HG03378 (cell line): ENCODE data around the gene PHF21A.
"Not testable (repeated sequence)": the region's sequence is repeated elsewhere in the genome, so short reads cannot be mapped to it uniquely, and the experiment has no call there.

Experiments
- ATAC-seq: cut with Tn5 transposase; IDR thresholded peaks from one replicate; pipeline ENCODE4 v1.9.1; 2021; ENCODE audit warnings: mild to moderate bottlenecking, moderate library complexity; ENCODE audit not compliant: unreplicated experiment

Gene PHF21A

DNA sequence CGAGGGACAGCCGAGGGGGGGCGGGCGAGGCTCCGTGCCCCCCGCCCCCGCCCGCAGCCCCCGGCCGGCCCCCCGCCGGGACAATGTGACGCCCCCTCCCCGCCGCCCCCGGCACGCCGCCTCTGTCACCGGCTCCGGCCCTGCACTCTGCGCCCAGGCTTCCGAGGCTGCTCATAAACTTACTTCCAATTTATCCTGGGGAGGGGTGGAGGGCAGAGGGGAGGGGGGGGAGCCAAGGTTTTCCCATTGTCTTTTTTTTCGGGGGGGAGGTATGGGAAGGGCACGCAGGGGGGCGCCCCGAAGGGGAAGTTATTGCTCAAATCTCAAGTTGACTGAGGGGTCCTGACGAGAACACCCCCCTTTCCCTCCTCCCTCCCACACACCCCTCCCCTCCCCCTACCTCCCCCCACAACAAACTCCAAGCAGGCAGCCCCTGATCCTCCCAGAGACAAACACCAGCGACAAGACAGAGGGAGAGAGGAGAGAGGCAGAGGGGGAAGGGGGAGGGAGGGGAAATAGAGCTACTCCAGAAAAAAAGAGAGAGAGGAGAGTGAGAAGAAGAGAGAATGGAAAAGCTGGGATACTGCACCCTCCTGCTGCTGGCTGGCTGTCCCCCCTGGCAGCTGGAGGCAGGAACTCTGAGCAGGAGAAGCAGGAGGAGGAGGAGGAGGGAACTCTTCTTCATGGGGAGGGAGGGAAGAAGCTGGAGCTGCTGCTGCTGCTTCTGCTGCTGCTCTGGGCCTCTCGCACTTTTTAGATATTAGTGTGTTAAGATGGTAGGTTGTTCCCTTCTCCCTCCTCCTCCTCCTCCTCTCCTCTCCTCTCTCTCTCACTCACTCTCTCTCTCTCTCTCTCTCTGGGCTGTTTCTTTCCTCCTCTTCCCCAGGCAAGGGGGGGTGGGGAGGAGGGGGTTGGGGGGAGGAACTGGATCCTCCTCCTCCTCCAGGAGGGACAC is 631 bp downstream of the PHF21A start:
- ATAC-seq: no peak

- ATAC-seq: no peak
Measured at GRCh38 chr11:46119352-46120216, 1.7 kb downstream of the PHF21A start.

GRCh38 chr11:46118702-46119351 is 2.4 kb downstream of the PHF21A start:
- no peak for ATAC-seq

DNA sequence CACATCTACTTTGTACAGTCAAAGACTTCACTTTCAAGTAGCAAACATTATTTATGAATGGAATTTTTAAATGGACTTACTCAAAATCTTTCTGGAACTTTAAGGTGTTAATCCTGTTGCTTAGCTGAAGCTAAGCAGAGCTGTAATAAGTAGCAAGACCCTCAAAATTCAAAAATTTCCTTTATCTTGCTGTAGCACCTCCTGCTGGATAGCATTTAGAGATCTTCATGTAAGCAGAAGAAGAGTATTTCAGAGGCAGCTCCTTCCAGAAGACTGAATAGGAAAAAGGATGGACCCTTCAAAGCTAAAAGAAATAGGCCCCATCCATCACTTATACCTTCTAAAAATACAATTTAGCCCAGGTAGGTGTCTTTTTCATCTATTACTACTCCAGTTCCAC is 3.4 kb downstream of the PHF21A start:
- ATAC-seq: no peak

- not testable (repeated sequence) for ATAC-seq
Measured at GRCh38 chr11:46116712-46117037, 4.6 kb downstream of the PHF21A start.

- no peak for ATAC-seq
Measured at GRCh38 chr11:46116007-46116711, 5.1 kb downstream of the PHF21A start.

- no peak for ATAC-seq
Measured at GRCh38 chr11:46114961-46115360, 6.3 kb downstream of the PHF21A start.

DNA sequence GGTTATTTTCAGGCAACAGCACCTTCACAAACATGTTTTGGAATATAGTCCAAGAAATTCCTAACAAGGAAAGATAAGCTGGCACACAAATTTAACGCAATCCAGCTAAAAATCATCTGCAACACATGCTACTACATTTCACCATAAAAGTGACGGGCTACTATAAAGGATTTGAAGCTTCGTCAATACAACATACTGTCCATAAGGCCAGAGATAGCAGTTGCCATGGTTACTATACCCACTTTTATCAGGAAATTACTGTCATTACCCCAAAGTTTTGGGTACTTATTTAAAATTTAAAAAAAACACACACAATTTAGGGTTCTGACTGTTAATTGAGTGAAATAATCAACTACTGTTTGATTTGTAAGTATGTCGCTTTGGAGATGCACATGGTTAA is 6.9 kb downstream of the PHF21A start:
- ATAC-seq: no peak

DNA sequence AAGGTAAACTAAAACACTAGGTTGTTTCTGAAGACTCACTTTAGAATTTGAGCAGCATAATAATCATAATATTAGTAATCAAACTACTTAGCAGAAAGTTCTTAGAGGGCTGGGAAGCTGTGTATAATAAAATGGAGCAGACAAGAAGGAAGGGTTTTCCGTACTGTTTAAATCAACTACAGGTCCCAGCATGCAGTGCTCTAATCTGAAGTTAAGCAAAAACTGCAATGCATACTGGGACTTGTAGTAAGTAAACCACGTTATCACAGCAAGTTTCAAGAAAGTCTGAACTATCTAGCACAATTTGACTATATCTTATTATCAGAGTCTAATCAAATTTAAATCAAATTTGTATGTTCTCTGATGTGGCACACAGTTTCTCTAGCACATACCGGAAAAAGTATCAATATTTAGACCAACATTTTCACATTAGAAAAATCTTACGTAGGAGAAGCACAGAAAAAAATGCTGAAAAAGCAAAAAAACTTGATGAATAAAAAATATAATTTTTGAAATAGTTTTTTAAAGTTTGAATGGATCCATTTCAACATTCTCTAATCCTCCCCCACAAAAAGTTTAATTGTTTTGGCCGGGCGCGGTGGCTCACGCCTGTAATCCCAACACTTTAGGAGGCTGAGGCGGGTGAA is 8.2 kb downstream of the PHF21A start:
- peak; percentile 62 for ATAC-seq

DNA sequence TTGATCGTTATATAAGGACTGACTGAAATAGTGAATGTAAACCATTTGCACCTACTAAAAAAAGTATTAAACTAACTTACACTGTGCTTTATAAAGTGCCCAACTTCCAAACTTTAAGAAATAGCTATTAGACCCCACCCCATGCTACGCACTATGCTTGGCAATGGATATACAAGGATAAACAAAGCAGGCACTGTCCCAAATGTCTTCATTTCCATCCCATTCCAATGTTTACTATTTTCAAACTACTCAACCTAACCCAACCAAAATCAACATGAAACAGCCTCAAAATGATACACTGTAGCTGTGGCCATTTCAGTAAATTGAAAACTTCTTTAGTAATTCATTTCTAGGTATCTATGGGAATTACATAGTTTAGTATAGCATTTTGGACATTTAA is 12.5 kb downstream of the PHF21A start:
- ATAC-seq: no peak

DNA sequence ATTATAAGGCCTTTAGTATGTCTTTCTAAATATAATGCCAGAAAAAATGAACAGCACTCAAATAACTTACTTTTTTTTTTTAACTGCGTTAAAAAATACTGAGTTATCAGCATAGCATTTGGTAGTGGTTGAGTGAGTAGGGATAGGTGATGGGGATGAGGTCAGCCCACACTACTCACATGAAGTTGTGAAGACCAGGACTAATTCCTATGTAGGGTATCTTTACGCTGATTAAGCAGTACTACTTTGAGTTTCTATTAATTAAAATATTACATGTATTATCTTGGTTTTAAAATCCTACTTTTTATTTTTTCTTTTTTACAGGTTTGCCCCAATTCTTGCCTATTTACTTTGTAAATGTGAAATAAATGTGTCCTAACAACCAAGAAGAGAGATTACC is 13.5 kb downstream of the PHF21A start:
- ATAC-seq: no peak

- no peak for ATAC-seq
Measured at GRCh38 chr11:46107408-46107718, 13.9 kb downstream of the PHF21A start.

DNA sequence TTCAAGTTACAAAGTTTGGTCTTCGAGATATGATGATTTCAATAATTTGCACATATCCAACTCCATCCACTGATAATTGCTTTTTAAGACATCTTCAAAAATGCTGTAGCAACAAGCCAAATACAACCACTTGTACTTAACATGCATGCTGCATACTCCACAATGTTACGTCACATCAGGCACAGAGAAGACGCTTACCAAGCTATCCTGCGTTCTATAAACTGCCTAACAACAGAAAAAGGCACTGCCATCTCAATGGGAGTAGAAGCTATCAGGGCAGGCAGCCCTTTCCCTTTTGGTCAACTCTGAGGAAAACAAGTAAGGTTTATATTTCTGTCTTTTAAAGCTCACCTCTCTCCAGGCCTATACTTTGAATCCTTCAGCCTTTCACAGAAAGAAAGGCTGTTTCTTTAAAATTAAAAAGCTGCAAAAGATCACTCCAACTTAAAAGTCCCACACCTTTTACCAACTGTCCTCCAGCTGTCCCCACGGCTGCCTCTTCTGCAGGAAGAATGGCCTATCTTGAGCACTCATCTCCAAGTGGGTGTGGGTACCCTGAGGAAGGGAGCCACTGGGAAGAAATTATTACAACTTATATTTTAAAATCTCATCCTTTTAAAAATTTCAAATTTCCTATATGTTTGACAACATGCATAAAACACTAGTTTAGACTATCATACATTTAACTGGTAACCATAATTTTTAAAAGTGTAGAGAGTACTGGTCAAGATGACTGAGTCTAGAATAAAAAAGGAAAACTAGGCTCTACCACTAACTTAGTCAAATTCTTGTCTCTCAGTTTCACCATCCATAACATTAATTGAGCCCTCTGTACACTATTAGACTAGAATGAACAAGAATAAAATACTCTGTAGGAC is 14.5 kb downstream of the PHF21A start:
- ATAC-seq: no peak

GRCh38 chr11:46105926-46106325 is 15.3 kb downstream of the PHF21A start:
- no peak for ATAC-seq

DNA sequence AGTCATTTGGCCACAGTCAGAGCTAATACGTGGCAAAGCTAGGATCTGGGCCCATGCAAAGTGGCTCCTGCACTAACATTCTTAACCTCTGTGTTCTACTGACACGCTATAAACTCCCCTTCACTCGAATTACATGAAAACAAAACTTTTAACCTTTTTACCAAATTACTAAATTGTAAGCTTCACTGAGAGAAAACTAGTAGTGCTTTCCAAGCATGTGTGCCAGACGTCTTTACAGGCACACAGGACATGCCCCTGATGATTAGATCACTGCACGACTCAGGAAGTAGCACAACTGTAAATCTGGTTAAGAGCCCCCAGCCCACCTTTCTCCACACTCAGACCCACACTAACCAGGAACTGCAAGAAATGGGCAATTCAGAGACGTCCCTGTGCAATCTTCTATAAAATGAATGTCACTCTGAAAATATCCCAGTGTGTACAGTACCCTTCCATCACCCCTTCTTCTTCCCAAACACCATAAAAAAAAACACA is 16.1 kb downstream of the PHF21A start:
- ATAC-seq: no peak

GRCh38 chr11:46102843-46103242 is 18.4 kb downstream of the PHF21A start:
- no peak for ATAC-seq

GRCh38 chr11:46100670-46101069 is 20.6 kb downstream of the PHF21A start:
- peak; percentile 87 for ATAC-seq

DNA sequence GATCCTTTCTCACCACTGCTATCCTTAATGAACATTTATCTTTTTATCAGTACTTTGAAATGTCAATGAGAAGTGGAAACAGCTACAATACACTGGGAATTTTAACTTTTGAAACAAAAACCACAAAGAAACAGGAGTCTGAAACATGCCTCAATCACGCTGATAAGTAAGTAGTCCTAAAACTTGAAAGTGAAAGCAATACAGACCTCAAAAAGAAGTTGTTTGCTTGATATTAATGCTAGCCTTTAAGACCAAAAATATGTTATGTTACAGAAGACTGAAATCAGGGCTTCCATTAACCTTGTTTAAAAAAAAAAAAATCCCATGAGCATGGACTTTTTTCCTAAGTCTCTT is 21.3 kb downstream of the PHF21A start:
- no peak for ATAC-seq

DNA sequence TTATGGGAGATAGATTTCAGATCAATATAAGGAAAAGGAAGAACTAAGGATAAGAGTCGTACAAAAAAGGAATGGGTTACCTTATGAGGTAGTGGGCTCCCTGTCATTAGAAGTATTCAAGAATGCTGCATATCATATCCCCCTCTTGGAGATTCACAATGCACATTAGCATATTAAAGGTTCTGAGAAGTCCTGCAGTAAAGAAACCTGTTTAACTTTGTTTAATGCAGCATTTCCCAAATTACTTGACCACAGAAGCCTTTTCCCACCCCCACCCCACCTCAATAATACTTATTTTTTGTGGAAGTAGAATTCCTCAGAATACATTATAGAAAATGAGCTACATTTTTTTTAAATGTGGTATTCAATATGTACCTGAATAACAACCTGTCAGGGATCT is 30.9 kb downstream of the PHF21A start:
- ATAC-seq: no peak
